Activated CD4-positive, alpha-beta T cell treated with anti-CD3 and anti-CD28 coated beads, Interleukin-2, Interleukin-4, amounts not matched to agents 100 ng/mL and 50 ng/mL, durations not matched to agents 16 hours and 8 hours (primary cell): ENCODE data around the gene ITPR1.

Experiments used
- DNase-seq: peaks from one replicate; pipeline ENCODE4 v3.0.0-alpha.2; 2020; ENCODE audit warnings: low spot score

Gene ITPR1

DNA sequence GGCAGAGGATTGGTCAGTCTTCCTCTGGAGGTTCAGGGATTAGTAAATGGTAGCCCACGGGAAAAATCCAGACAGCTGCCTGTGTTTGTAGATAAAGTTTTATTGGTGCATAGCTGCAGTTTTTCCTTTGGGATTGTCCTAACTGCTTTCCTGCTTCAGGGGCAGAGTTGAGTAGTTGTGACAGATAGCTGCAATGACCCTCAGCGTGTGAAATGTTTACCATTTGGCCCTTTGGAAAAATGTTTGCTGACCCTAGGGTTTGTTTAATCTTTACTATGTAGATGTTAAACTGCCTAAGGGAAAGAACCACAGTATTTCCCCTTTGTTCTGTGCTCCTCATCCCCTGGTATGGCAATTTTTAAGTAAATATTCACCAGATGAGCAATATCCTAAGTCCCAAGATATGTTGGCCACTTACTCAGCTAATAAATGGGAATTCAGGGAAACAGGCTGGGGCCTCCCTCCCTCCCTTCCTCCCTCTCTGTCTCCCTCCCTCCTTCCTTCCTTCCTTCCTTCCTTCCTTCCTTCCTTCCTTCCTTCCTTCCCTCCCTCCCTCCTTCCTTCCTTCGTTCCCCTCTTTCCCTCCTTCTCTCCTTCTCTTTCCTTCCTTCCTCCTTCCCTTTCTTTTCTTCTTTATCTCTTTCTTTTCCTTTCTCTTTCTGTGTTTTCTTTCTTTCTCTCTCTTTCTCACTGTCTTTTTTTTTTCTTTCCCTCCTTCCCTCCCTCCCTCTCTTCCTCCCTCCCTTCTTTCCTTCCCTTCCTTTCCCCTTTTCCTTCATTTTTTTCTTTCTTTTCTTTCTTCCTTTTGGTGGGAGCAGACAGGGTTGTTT is 251.5 kb downstream of the ITPR1 start:
- DNase-seq = no peak

DNA sequence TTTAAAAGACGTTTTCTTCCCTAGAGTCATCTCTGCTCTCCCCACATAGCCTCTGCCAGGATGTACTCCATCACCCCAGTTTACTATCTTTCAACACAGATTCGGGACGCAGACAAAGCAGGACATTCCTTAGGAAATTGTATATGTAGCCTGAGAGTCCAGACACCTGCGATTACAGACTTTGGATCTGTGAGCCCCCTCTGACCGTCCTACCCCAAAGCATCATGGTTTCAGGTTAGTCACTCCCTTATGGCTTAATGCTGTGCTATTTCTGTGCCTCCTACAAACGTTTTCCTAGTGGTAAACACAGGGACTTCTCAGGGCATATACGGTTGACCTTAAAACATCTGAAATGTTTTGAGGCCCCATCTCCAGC is 252.1 kb downstream of the ITPR1 start:
- DNase-seq = no peak

DNA sequence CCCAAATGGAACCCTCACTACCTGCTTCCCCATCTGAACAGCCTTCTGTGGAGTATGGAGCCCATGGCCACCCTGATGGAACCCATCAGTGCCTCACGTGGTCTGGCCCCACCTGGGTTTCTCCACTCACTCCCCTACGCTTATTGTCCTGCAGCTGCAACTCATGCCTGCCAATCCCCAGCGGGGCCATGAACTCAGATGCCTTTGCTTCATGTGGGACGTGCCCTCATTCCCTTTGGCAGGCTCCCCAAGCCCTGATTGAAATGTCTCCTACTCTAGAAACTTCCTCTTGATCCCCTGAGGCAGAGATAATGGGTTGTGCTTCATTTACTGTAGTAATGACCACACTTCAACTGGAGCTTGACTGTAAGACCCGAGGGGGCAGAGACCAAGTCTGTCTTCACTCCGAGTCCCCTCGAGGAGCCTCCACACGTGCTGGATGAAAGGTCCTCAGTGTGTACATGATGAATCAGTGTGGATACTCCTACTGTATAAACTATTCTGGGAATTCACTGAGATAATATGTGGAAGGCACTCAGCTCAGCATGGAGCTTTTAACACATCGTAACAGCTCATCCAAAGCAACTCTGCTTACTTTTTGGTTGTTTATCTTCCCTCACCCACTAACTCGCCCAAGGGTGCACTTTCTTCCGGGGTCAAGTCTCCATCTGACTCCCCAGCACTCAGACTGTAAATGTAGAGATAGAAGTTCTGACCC is 253.3 kb downstream of the ITPR1 start:
- DNase-seq = no peak

GRCh38 chr3:4748127-4748526 is 255.0 kb downstream of the ITPR1 start:
- no peak for DNase-seq

GRCh38 chr3:4748701-4749378 is 255.7 kb downstream of the ITPR1 start:
- DNase-seq = no peak

- no peak for DNase-seq
These were observed 256.4 kb downstream of the ITPR1 start for GRCh38 chr3:4749567-4750002.

- DNase-seq = no peak
These were observed 257.3 kb downstream of the ITPR1 start for GRCh38 chr3:4750306-4750968.

- DNase-seq = no peak
These were observed 257.9 kb downstream of the ITPR1 start for GRCh38 chr3:4751029-4751501.

DNA sequence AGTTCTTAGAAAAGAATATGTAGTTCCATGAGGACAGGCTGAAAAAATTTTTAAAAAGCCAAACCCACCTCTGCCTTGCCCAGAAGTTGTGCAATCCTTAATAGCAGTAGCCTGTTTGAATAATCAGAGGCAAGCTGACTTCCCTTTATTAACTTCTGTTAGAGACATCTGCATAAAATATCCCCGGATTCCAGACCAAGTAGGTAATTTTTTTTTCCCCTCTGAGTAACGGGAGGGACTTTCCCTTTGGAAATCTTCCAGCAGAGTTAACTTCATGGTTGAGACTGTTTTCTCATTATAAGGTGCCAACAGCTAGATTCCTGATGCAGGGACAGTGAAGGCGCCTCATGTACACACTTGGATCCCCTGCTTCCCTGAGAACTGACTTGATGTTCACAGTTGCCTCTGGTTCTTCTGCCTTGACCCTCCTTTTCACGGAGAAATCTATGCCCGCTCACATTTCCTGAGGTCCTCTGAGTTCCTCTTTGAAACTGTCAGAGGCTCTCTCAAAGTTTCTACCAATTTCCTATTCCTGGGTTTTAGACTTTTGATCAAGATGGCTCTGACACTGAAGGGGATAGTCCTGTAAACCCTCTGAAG is 258.5 kb downstream of the ITPR1 start:
- DNase-seq = no peak

DNA sequence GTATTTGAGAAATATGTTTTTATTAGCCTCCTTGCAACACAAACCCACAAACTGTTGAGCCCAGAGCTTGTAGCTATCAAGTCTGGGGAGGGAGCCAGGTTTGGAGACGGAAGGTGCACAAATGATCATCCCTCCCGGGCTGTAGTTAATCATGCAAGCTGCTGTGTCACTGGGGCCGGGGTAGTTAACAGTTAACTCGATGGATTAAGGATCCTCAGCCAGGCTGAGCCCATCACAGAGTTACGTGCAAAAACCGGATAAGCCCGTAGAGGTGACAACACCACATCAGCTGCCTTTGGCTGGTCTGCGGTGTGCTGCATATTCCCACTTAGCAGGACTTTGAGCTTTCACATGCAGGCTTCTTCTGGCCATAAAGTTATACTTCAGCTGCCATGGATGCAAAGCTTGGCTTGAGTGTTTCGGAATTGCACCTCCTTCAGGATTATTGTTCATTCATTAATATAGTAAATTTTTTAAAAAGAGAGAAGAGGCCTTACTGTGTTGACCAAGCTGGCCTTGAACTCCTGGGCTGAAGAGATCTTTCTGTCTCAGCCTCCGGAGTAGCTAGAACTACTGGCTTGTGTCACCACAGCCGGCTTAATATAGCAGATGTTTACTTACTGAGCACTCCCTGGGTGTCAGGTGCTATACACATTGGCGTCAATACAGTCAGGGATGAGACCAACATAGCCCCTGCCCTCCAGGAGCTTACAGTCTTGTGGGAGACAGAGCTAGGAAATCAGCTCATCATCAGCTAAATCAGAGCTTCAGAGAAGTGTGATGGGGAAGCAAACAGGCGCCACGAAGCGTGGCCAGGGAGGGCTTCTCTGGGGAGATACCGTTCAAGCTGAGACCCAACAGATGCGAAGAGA is 259.3 kb downstream of the ITPR1 start:
- DNase-seq = no peak

- DNase-seq = no peak
These were observed 260.0 kb downstream of the ITPR1 start for GRCh38 chr3:4753073-4753691.

GRCh38 chr3:4754180-4755086 is 261.3 kb downstream of the ITPR1 start:
- DNase-seq = no peak

GRCh38 chr3:4755566-4755965 is 262.4 kb downstream of the ITPR1 start:
- no peak for DNase-seq

GRCh38 chr3:4756057-4756775 is 263.1 kb downstream of the ITPR1 start:
- DNase-seq = no peak

- no peak for DNase-seq
These were observed 263.9 kb downstream of the ITPR1 start for GRCh38 chr3:4756855-4757574.

- DNase-seq = no peak
These were observed 264.6 kb downstream of the ITPR1 start for GRCh38 chr3:4757575-4758248.

DNA sequence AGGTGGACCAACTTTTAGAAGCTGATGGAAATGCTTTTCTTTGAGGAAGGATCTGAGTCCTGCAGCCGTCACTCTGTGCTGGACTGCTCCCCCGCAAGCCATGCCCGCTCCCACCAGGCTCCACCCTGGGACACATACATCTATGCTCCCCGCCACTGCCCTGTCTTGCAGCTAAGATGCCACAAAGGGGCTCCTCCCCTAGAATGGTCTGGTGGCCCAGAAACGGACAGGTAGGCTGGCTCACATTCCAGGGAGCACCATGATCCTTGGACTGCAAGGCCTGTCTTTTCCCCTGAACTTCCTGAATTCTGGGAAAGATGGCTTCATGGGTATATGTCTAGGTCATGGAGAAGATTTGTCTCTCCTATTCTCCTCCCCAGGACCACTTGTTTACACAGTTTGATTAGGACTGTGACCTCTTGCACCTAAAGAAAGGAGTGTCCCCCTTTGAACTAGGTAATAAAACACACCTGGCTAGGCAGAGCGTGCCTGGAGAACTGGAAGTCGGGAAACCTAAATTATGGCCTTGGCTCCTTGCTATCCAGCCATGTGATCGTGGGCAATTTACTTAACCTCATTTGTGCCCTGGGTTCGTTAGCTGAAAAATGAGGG is 265.2 kb downstream of the ITPR1 start:
- no peak for DNase-seq
